IMR-90 (cell line): ENCODE results near the gene OTOL1. TPM values are rescaled to one million over a fixed set of nuclear protein-coding genes. Genes with fewer than 3 reads are reported as not detected.

ENCODE experiments used
- ATAC-seq: fragments of 200-7000 bp; cut with Tn5 transposase; 2 replicates; pipeline ENCODE4 v1.9.1; 2020; ENCODE audit warnings: low read depth, mild to moderate bottlenecking, moderate library complexity
- BruUV-seq: library from RNA; stranded (reverse); fragments of 400-500 nt; replicated peaks from 2 replicates; lab custom pipeline; 2021; lab: Mats Ljungman, UMichigan
- CTCF ChIA-PET: fragments of 300-600 bp; formaldehyde crosslinking; extraction: SDS; loops from one replicate; lab custom pipeline; 2021; ENCODE audit warnings: antibody characterized with exemption; lab: Yijun Ruan, JAX
- POLR2A ChIA-PET: fragments of 300-600 bp; sonication (Branson Sonifier 250); formaldehyde crosslinking; loops from one replicate; lab custom pipeline; 2022; ENCODE audit warnings: antibody characterized with exemption; ENCODE audit not compliant: unreplicated experiment; lab: Charles Lee
- DNase-seq: peaks from one replicate; pipeline ENCODE4 v3.0.0; 2013
- H2AFZ ChIP-seq: replicated peaks from 2 replicates; pipeline ENCODE3; 2013; ENCODE audit warnings: low read length, mild to moderate bottlenecking; ENCODE audit not compliant: poor library complexity
- H2AK5ac ChIP-seq: 2 replicates; pipeline ENCODE4 v1.6.1; 2013; ENCODE audit warnings: low read depth, low read length, inconsistent platforms
- H2AK9ac ChIP-seq: replicated peaks from 2 replicates; pipeline ENCODE3; 2013; ENCODE audit warnings: mild to moderate bottlenecking, low read depth, low read length, moderate library complexity; ENCODE audit not compliant: poor library complexity
- H2BK120ac ChIP-seq: 2 replicates; pipeline ENCODE4 v1.6.1; 2013; ENCODE audit warnings: low read depth, low read length, inconsistent platforms
- H2BK15ac ChIP-seq: 3 replicates; pipeline ENCODE4 v1.6.1; 2013; ENCODE audit warnings: low read depth, low read length, inconsistent platforms
- H2BK20ac ChIP-seq: 2 replicates; pipeline ENCODE4 v1.6.1; 2013; ENCODE audit warnings: low read depth, mild to moderate bottlenecking, inconsistent platforms, low read length, moderate library complexity
- H2BK5ac ChIP-seq: 2 replicates; pipeline ENCODE4 v1.6.1; 2013; ENCODE audit warnings: mild to moderate bottlenecking, low read depth, low read length, inconsistent platforms; ENCODE audit not compliant: poor library complexity, severe bottlenecking
- H3K14ac ChIP-seq: replicated peaks from 2 replicates; pipeline ENCODE4 v1.6.1; 2013; ENCODE audit warnings: low read depth, low read length, inconsistent platforms
- H3K18ac ChIP-seq: 2 replicates; pipeline ENCODE4 v1.6.1; 2013; ENCODE audit warnings: low read depth, low read length, control low read depth
- H3K23ac ChIP-seq: 2 replicates; pipeline ENCODE4 v1.6.1; 2013; ENCODE audit warnings: low read depth, low read length, inconsistent platforms
- H3K27ac ChIP-seq: 2 replicates; pipeline ENCODE4 v1.5.1; 2013; ENCODE audit warnings: mild to moderate bottlenecking, control low read depth, low read length; ENCODE audit not compliant: insufficient read depth
- H3K27me3 ChIP-seq: 2 replicates; pipeline ENCODE4 v1.6.1; 2013; ENCODE audit warnings: low read length; ENCODE audit not compliant: control insufficient read depth, insufficient read depth
- H3K36me3 ChIP-seq: 2 replicates; pipeline ENCODE4 v1.6.1; 2013; ENCODE audit warnings: low read length, mixed read lengths; ENCODE audit not compliant: control insufficient read depth, insufficient read depth
- H3K4ac ChIP-seq: 2 replicates; pipeline ENCODE4 v1.6.1; 2013; ENCODE audit warnings: low read depth, low read length, inconsistent platforms
- H3K4me1 ChIP-seq: 2 replicates; pipeline ENCODE4 v1.6.1; 2013; ENCODE audit warnings: low read length, mixed read lengths; ENCODE audit not compliant: control insufficient read depth, insufficient read depth
- H3K4me2 ChIP-seq: 2 replicates; pipeline ENCODE4 v1.6.1; 2013; ENCODE audit warnings: low read depth, mild to moderate bottlenecking, control low read depth, low read length, moderate library complexity
- H3K4me3 ChIP-seq: 2 replicates; pipeline ENCODE4 v1.5.1; 2013; ENCODE audit warnings: low read depth, mild to moderate bottlenecking, control low read depth, low read length, moderate library complexity; ENCODE audit not compliant: insufficient read depth
- H3K56ac ChIP-seq: 2 replicates; pipeline ENCODE4 v1.6.1; 2013; ENCODE audit warnings: low read length, inconsistent platforms; ENCODE audit not compliant: insufficient read depth; ENCODE audit errors: extremely low read depth
- H3K79me1 ChIP-seq, 2 experiments: 2 replicates each; pipeline ENCODE4 v1.6.1; 2013; ENCODE audit warnings: low read length in 2 of 2, inconsistent platforms in 1 of 2, low read depth in 1 of 2
- H3K9ac ChIP-seq: 2 replicates; pipeline ENCODE4 v1.6.1; 2013; ENCODE audit warnings: low read depth, low read length, control low read depth
- H3K9me1 ChIP-seq: 2 replicates; pipeline ENCODE4 v1.6.1; 2013; ENCODE audit warnings: low read length, inconsistent platforms; ENCODE audit not compliant: insufficient read depth
- H3K9me3 ChIP-seq: 2 replicates; pipeline ENCODE4 v1.6.1; 2013; ENCODE audit warnings: low read length; ENCODE audit not compliant: control insufficient read depth, insufficient read depth
- H4K20me1 ChIP-seq: 2 replicates; pipeline ENCODE4 v1.6.1; 2013; ENCODE audit warnings: low read length, inconsistent platforms; ENCODE audit not compliant: insufficient read depth
- H4K5ac ChIP-seq: 2 replicates; pipeline ENCODE4 v1.6.1; 2013; ENCODE audit warnings: mild to moderate bottlenecking, low read depth, low read length, control low read depth
- H4K8ac ChIP-seq, 2 experiments: 2 replicates each; pipeline ENCODE4 v1.6.1; 2013; ENCODE audit warnings: low read depth in 2 of 2, low read length in 2 of 2, control low read depth in 1 of 2, inconsistent platforms in 1 of 2
- H4K91ac ChIP-seq: 2 replicates; pipeline ENCODE4 v1.6.1; 2013; ENCODE audit warnings: low read depth, low read length, inconsistent platforms; ENCODE audit not compliant: insufficient read depth
- BHLHE40 ChIP-seq: fragments of 150-350 bp; IDR thresholded peaks from 2 replicates; pipeline ENCODE4 v1.6.1; 2016; ENCODE audit warnings: mild to moderate bottlenecking, low read depth, low read length
- CEBPB ChIP-seq: IDR thresholded peaks from 2 replicates; pipeline ENCODE4 v1.6.1; 2012; ENCODE audit warnings: low read depth, low read length, improper control_type of control experiment
- CHD1 ChIP-seq: IDR thresholded peaks from 2 replicates; pipeline ENCODE4 v1.6.1; 2012; ENCODE audit warnings: low read depth, low read length, improper control_type of control experiment
- CTCF ChIP-seq: conservative IDR thresholded peaks from 2 replicates; pipeline ENCODE4 v1.5.1; 2012; ENCODE audit warnings: mild to moderate bottlenecking, low read depth, low read length, improper control_type of control experiment
- ELK1 ChIP-seq: fragments of 150-350 bp; IDR thresholded peaks from 2 replicates; pipeline ENCODE4 v1.6.1; 2016; ENCODE audit warnings: low read depth, mild to moderate bottlenecking, low read length, moderate library complexity, borderline replicate concordance
- FOS ChIP-seq: fragments of 150-350 bp; IDR thresholded peaks from 2 replicates; pipeline ENCODE4 v1.6.1; 2016; ENCODE audit warnings: low read depth, low read length
- MAFK ChIP-seq: IDR thresholded peaks from 2 replicates; pipeline ENCODE4 v1.6.1; 2012; ENCODE audit warnings: low read depth, low read length, improper control_type of control experiment
- MAZ ChIP-seq: IDR thresholded peaks from 2 replicates; pipeline ENCODE4 v1.6.1; 2012; ENCODE audit warnings: low read depth, mild to moderate bottlenecking, low read length, improper control_type of control experiment, moderate library complexity, borderline replicate concordance
- MXI1 ChIP-seq: IDR thresholded peaks from 2 replicates; pipeline ENCODE4 v1.6.1; 2012; ENCODE audit warnings: low read depth, mild to moderate bottlenecking, low read length, moderate library complexity, borderline replicate concordance
- NFE2L2 ChIP-seq: fragments of 150-350 bp; IDR thresholded peaks from 2 replicates; pipeline ENCODE4 v1.6.1; 2016; ENCODE audit warnings: low read depth, mild to moderate bottlenecking, low read length
- POLR2A ChIP-seq: IDR thresholded peaks from 2 replicates; pipeline ENCODE4 v1.6.1; 2012; ENCODE audit warnings: mild to moderate bottlenecking, low read depth, low read length
- RAD21 ChIP-seq: IDR thresholded peaks from 2 replicates; pipeline ENCODE4 v1.6.1; 2012; ENCODE audit warnings: low read length, improper control_type of control experiment
- RCOR1 ChIP-seq: IDR thresholded peaks from 2 replicates; pipeline ENCODE4 v1.6.1; 2012; ENCODE audit warnings: mild to moderate bottlenecking, low read length, improper control_type of control experiment; ENCODE audit not compliant: insufficient replicate concordance
- RFX5 ChIP-seq: IDR thresholded peaks from 2 replicates; pipeline ENCODE4 v1.8.0; 2012; ENCODE audit warnings: low read depth, mild to moderate bottlenecking, low read length, moderate library complexity
- SMC3 ChIP-seq: fragments of 150-350 bp; IDR thresholded peaks from 2 replicates; pipeline ENCODE4 v1.6.1; 2016; ENCODE audit warnings: low read depth, mild to moderate bottlenecking, antibody characterized with exemption, low read length, moderate library complexity
- USF2 ChIP-seq: fragments of 150-350 bp; IDR thresholded peaks from 2 replicates; pipeline ENCODE4 v1.6.1; 2017; ENCODE audit warnings: mild to moderate bottlenecking, antibody characterized with exemption, low read length, low read depth
- WGBS, 2 experiments: methylation state at CpG; one replicate each; pipeline versions ENCODE4 v1.1.5 to v1.1.7; 2013; ENCODE audit warnings: missing lambda C conversion rate in 2 of 2; ENCODE audit not compliant: insufficient read length in 1 of 2; ENCODE audit errors: extremely low coverage in 2 of 2; 5-methylcytosine and 5-hydroxymethylcytosine counted together
- dilution Hi-C: fragments of 300-500 bp; cut with HindIII; formaldehyde crosslinking; loops from one replicate; pipeline ENCODE4 v1.14.3; 2018; ENCODE audit warnings: low sequenced_read_pairs; ENCODE audit not compliant: unreplicated experiment
- in situ Hi-C: fragments of 300-500 bp; cut with MboI; formaldehyde crosslinking; loops from 3 replicates; pipeline ENCODE4 v1.14.3; 2019; ENCODE audit warnings: low sequenced_read_pairs, inconsistent platforms, mixed read lengths
- intact Hi-C: fragments of 100-400 bp; cut with micrococcal nuclease; formaldehyde crosslinking; loops from 2 replicates; pipeline ENCODE4 v1.10.0; 2022
- polyA plus RNA-seq, 3 experiments: library from polyadenylated mRNA; depleted of rRNA; stranded (reverse); fragments of >200 nt; gene quantifications; 2 replicates each; pipeline ENCODE4 v1.2.3, GENCODE V29; 2012; ENCODE audit warnings: low replicate concordance in 1 of 3
- total RNA-seq: library from RNA; depleted of rRNA; stranded (reverse); fragments of >200 nt; gene quantifications from 2 replicates; pipeline ENCODE4 v1.2.3, GENCODE V29; 2012

Gene OTOL1
- total and polyA plus RNA-seq, 2 of the 4 experiments (the other 2 are of a cell fraction) = not detected

GRCh38 chr3:161452179-161452578 lies 44.4 kb upstream of the OTOL1 start:
- intact Hi-C loops = no loop called here
- ChIA-PET POLR2A (no interaction called here), CTCF (no interaction called here)
- no peak overlapping the region for H3K27ac ChIP-seq
- H3K4ac ChIP-seq = no peak overlapping the region
- no peaks in the 10 kb centered on the region for H3K27me3 ChIP-seq
- H2BK5ac ChIP-seq = no peak overlapping the region
- in situ Hi-C loops = no loop called here
- no peak overlapping the region for H2AK9ac ChIP-seq
- no peak overlapping the region for H2AK5ac ChIP-seq
- H4K20me1 ChIP-seq = no peaks in the 10 kb centered on the region
- H3K56ac ChIP-seq = no peak overlapping the region
- no peak overlapping the region for H2BK20ac ChIP-seq
- no peaks in the 10 kb centered on the region for H3K79me1 ChIP-seq
- no peak overlapping the region for H4K91ac ChIP-seq
- no peak overlapping the region for H3K4me2 ChIP-seq
- 67% methylated on average over 1 of the region's 2 CpGs; no CpG with 5 or more reads in 1 of the 2 experiments for WGBS, 2 experiments
- H3K18ac ChIP-seq = no peak overlapping the region
- H2AFZ ChIP-seq = no peak overlapping the region
- no TSS peak for BruUV-seq
- ATAC-seq (no peak), DNase-seq (no peak)
- no peaks in the 10 kb centered on the region for H3K4me1 ChIP-seq
- no peaks in the 10 kb centered on the region for H3K9me1 ChIP-seq
- no peak overlapping the region for H4K8ac ChIP-seq
- H3K9ac ChIP-seq = no peak overlapping the region
- H2BK120ac ChIP-seq = no peak overlapping the region
- H3K4me3 ChIP-seq = no peak overlapping the region
- dilution Hi-C loops = no loop called here
- no peak overlapping the region for H3K23ac ChIP-seq
- TF ChIP-seq MXI1 (no peak), RFX5 (no peak), RAD21 (no peak), MAFK (no peak), BHLHE40 (no peak), USF2 (no peak), SMC3 (no peak), MAZ (no peak), CTCF (no peak), FOS (no peak), CHD1 (no peak), NFE2L2 (no peak), CEBPB (no peak), RCOR1 (no peak), POLR2A (no peak), ELK1 (no peak)
- no peaks in the 10 kb centered on the region for H3K9me3 ChIP-seq
- no peak overlapping the region for H4K5ac ChIP-seq
- no peaks in the 10 kb centered on the region for H3K36me3 ChIP-seq
- H2BK15ac ChIP-seq = no peak overlapping the region
- no peak overlapping the region for H3K14ac ChIP-seq
